HepG2 (cell line): ENCODE measurements around the gene NOP9. TPM values are rescaled to one million over a fixed set of nuclear protein-coding genes. Genes with fewer than 3 reads are reported as not detected.

Source experiments
- ATAC-seq: fragments of 200-7000 bp; cut with Tn5 transposase; 3 replicates; pipeline ENCODE4 v1.9.1; 2020; ENCODE audit warnings: mild to moderate bottlenecking, moderate library complexity
- BruUV-seq: library from RNA; stranded (reverse); fragments of 400-500 nt; replicated peaks from 2 replicates; lab custom pipeline; 2021; lab: Mats Ljungman, UMichigan
- CTCF ChIA-PET: fragments of 300-600 bp; formaldehyde crosslinking; extraction: SDS; loops from one replicate; lab custom pipeline; 2021; ENCODE audit warnings: low total read pairs, inconsistent platforms, low intra/inter-chr PET ratio; lab: Yijun Ruan, JAX
- POLR2A ChIA-PET: fragments of 350-600 bp; sonication (Branson Sonifier 250); formaldehyde crosslinking; loops from one replicate; lab custom pipeline; 2020; ENCODE audit warnings: antibody characterized with exemption, inconsistent platforms; lab: Yijun Ruan, JAX
- DNase-seq: peaks from one replicate; pipeline ENCODE4 v3.0.0-alpha.2; 2015; ENCODE audit warnings: low spot score
- FAIRE-seq: peaks from 3 replicates; lab custom pipeline; 2011; peaks lifted over from hg19 to GRCh38; lab: Jason Lieb, UNC
- H2AFZ ChIP-seq: one replicate; pipeline ENCODE4 v1.6.1; 2011; ENCODE audit warnings: low read length, inconsistent platforms
- H3K27ac ChIP-seq: fragments of 300-600 bp; 3 replicates; pipeline ENCODE4 v1.8.0; 2011; ENCODE audit warnings: mixed run types, mild to moderate bottlenecking, mixed read lengths, low read length, inconsistent platforms; ENCODE audit not compliant: insufficient read depth; ENCODE audit errors: extremely low read length
- H3K27me3 ChIP-seq, 2 experiments: fragments of 200-600 bp in 1 of 2; 2 replicates in 1 of 2; 3 replicates in 1 of 2; pipeline versions ENCODE4 v1.6.0 to v1.8.0; 2011; ENCODE audit warnings: low read length in 2 of 2, mild to moderate bottlenecking in 2 of 2, moderate library complexity in 2 of 2, inconsistent platforms in 1 of 2; ENCODE audit not compliant: insufficient read depth in 2 of 2, control insufficient read depth in 1 of 2
- H3K36me3 ChIP-seq, 2 experiments: fragments of 200-600 bp in 1 of 2; replicated peaks in 1 of 2; 2 replicates in 1 of 2; 3 replicates in 1 of 2; pipeline versions ENCODE4 v1.5.1 to v1.8.0; 2011; ENCODE audit warnings: low read length in 2 of 2, inconsistent platforms in 1 of 2; ENCODE audit not compliant: insufficient read depth in 2 of 2, control insufficient read depth in 1 of 2
- H3K4me1 ChIP-seq: 2 replicates; pipeline ENCODE4 v1.5.1; 2012; ENCODE audit warnings: low read length, inconsistent platforms; ENCODE audit not compliant: insufficient read depth
- H3K4me2 ChIP-seq: 2 replicates; pipeline ENCODE4 v1.6.0; 2011; ENCODE audit warnings: low read depth, low read length, inconsistent platforms
- H3K4me3 ChIP-seq, 3 experiments: fragments of 200-600 bp in 1 of 3; sonication (generic), shearing (Covaris generic) in 1 of 3; replicated peaks in 1 of 3; 2 replicates each; pipeline ENCODE4 v1.5.1; 2011 to 2016; ENCODE audit warnings: low read length in 3 of 3, inconsistent platforms in 2 of 3, low read depth in 2 of 3, mild to moderate bottlenecking in 2 of 3, control low read depth in 1 of 3, mixed read lengths in 1 of 3; ENCODE audit not compliant: insufficient read depth in 1 of 3
- H3K79me2 ChIP-seq: one replicate; pipeline ENCODE4 v1.6.1; 2011; ENCODE audit warnings: low read length, inconsistent platforms; ENCODE audit not compliant: insufficient read depth
- H3K9ac ChIP-seq: 2 replicates; pipeline ENCODE4 v1.6.0; 2011; ENCODE audit warnings: mild to moderate bottlenecking, low read depth, low read length, inconsistent platforms; ENCODE audit not compliant: insufficient read depth
- H3K9me3 ChIP-seq: 2 replicates; pipeline ENCODE4 v1.5.1; 2012; ENCODE audit warnings: mild to moderate bottlenecking, low read length
- H4K20me1 ChIP-seq: 2 replicates; pipeline ENCODE4 v1.6.0; 2011; ENCODE audit warnings: inconsistent platforms, mild to moderate bottlenecking, low read length, moderate library complexity; ENCODE audit not compliant: insufficient read depth
- ARID4A ChIP-seq: sonication (generic); formaldehyde crosslinking; IDR thresholded peaks from 2 replicates; pipeline ENCODE4 v1.5.0; 2020; ENCODE audit warnings: mild to moderate bottlenecking, missing genetic modification reagents, borderline replicate concordance
- CTCF ChIP-seq: sonication (generic); formaldehyde crosslinking; IDR thresholded peaks from 2 replicates; pipeline ENCODE4 v1.5.0; 2020; ENCODE audit warnings: mild to moderate bottlenecking, missing genetic modification reagents, moderate library complexity
- HIVEP1 ChIP-seq: sonication (generic); formaldehyde crosslinking; IDR thresholded peaks from 2 replicates; pipeline ENCODE4 v1.4.0; 2020; ENCODE audit warnings: mild to moderate bottlenecking, missing genetic modification reagents
- KLF15 ChIP-seq: sonication (generic); formaldehyde crosslinking; IDR thresholded peaks from 2 replicates; pipeline ENCODE4 v1.8.1; 2023; ENCODE audit warnings: borderline replicate concordance, mild to moderate bottlenecking, inconsistent platforms, missing genetic modification reagents, mixed read lengths
- POLR2A ChIP-seq, 2 experiments: IDR thresholded peaks; 2 replicates each; pipeline ENCODE4 v1.6.1; 2011; ENCODE audit warnings: low read depth in 2 of 2, low read length in 2 of 2, mild to moderate bottlenecking in 1 of 2, moderate library complexity in 1 of 2; ENCODE audit not compliant: insufficient read depth in 1 of 2
- RFX5 ChIP-seq: IDR thresholded peaks from 2 replicates; pipeline ENCODE4 v1.6.1; 2011; ENCODE audit warnings: low read depth, low read length, improper control_type of control experiment
- RXRA ChIP-seq: sonication (generic); formaldehyde crosslinking; IDR thresholded peaks from 2 replicates; pipeline ENCODE4 v1.5.1; 2020; ENCODE audit warnings: missing genetic modification reagents
- XRCC5 ChIP-seq: fragments of 200-400 bp; formaldehyde crosslinking; optimal IDR thresholded peaks from 2 replicates; pipeline ENCODE3; 2017; ENCODE audit warnings: mild to moderate bottlenecking, low read length
- ZNF3 ChIP-seq: IDR thresholded peaks from 2 replicates; pipeline ENCODE4 v1.7.0; 2017; ENCODE audit warnings: inconsistent platforms
- WGBS: methylation state at CpG from one replicate; pipeline ENCODE4 v1.1.6; 2017; ENCODE audit warnings: low lambda C conversion rate; 5-methylcytosine and 5-hydroxymethylcytosine counted together
- in situ Hi-C: cut with HindIII; loops from 2 replicates; pipeline ENCODE4 v1.10.0; 2017; ENCODE audit warnings: low pct_unique_long_range_greater_than_20kb; ENCODE audit not compliant: extremely low pct_ligation_motif_present
- intact Hi-C: fragments of 100-400 bp; cut with micrococcal nuclease; formaldehyde crosslinking; loops from one replicate; pipeline ENCODE4 v1.10.0; 2022; ENCODE audit not compliant: unreplicated experiment
- polyA plus RNA-seq, 8 experiments: library from polyadenylated mRNA; depleted of rRNA in 3 of 8; stranded (reverse) in 7 of 8; unstranded in 1 of 8; fragments of >200 nt; fragmentation: Illumina TruSeq in 4 of 8; extraction: Trizol in 4 of 8; gene quantifications; 2 replicates each; pipeline versions ENCODE4 v1.2.1 to v1.2.3, GENCODE V29; 2011 to 2016; ENCODE audit warnings: low read depth in 4 of 8, missing spikeins in 1 of 8, mixed read lengths in 1 of 8; ENCODE audit not compliant: insufficient read depth in 1 of 8
- total RNA-seq, 5 experiments: library from RNA; depleted of rRNA; stranded (reverse); fragments of >200 nt; fragmentation: Illumina TruSeq; extraction: Trizol; gene quantifications; 2 replicates each; pipeline ENCODE4 v1.2.3, GENCODE V29; 2016; ENCODE audit warnings: low read depth in 1 of 5

The NOP9 gene
- total and polyA plus RNA-seq, 2 of the 13 experiments (the other 11 are each of a cell fraction or from before 2014, with no cell fraction given), result 24.5 to 61.6 TPM

GRCh38 chr14:24279301-24280186 lies 20.1 kb upstream of the NOP9 start:
- FAIRE-seq (no peak), ATAC-seq (no peak), DNase-seq (no peak)
- Histone ChIP-seq H3K4me3 (no peak overlapping the region), H3K9ac (no peak overlapping the region), H2AFZ (no peak overlapping the region), H3K79me2 (peaks cover 2% of the 10 kb centered on the region), H3K36me3 (no peaks in the 10 kb centered on the region), H3K4me2 (no peak overlapping the region), H3K9me3 (no peaks in the 10 kb centered on the region), H3K27ac (no peak overlapping the region), H4K20me1 (no peaks in the 10 kb centered on the region), H3K27me3 (no peaks in the 10 kb centered on the region), H3K4me1 (no peaks in the 10 kb centered on the region)
- TF ChIP-seq ZNF3 (CRISPR knock-in tag), result no peak
- 0 out of 4 replicates have a peak, but pooled peaks of 1 of the 2 experiments have one; percentile 10 for TF ChIP-seq POLR2A (IDR thresholded peaks at IDR 0.05; ENCODE audit: insufficient read depth in 1 of 2, low read depth in 2 of 2, low read length in 2 of 2)
- TF ChIP-seq HIVEP1 (CRISPR knock-in tag), result 0 out of 2 replicates have a peak, but pooled peaks have one; percentile 47
- TF ChIP-seq XRCC5, result peak; percentile 13
- peak; percentile 33; the same call in 1 of the 2 replicates for TF ChIP-seq CTCF (CRISPR knock-in tag)
- TF ChIP-seq RXRA, result no peak
- peak; percentile 58; the same call in 1 of the 2 replicates for TF ChIP-seq RFX5
- TF ChIP-seq KLF15, result 0 out of 2 replicates have a peak, but pooled peaks have one; percentile 27
- 0 out of 2 replicates have a peak, but pooled peaks have one; percentile 8 for TF ChIP-seq ARID4A (CRISPR knock-in tag)
- ChIA-PET CTCF (no interaction called here), POLR2A (interaction anchor here (0.9 to 4.8 kb wide), 4 partner anchors 9 to 84 kb away, joined by 3 to 27 read pairs (median 3); partner anchors contain the start of genes RABGGTA and TM9SF1)
- 82% methylated on average over 11 of the region's 11 CpGs for WGBS
- no TSS peak for BruUV-seq
- in situ Hi-C loops, result no loop called here
- intact Hi-C loops, result no loop called here
